ENCODE results near the gene RAE1. TPM values are rescaled to one million over a fixed set of nuclear protein-coding genes. Genes with fewer than 3 reads are reported as not detected.

Gene RAE1
- total RNA-seq, 1 experiment from 2014 or later = 34.5 TPM

DNA sequence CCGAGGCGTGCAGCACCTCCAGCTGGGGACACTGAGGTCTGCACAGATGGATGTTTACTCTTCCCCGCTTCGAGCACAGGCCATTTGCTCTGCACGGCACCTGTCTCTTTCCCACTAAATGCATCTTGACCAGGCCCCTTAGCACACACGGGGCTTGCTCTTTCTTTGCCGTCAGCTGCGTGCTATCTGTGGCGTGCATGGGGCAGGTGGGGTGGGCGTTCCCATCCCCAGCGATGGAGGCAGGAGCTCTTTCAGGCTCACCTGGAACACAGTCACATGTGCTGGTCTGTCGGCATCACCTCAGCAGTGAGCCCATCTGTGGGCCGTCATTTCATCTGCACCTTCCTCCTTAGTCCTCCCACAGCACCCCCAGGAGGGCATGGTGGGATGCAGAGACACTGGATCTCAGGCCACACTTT lies 75.2 kb downstream of the RAE1 start:
- BruUV-seq (replicated peaks) = no TSS peak
- CTCF ChIA-PET = no interaction called here

GRCh38 chr20:57426831-57427230 lies 75.8 kb downstream of the RAE1 start:
- ATAC-seq (0 out of 2 replicates have a peak, but pooled peaks have one; percentile 10), DNase-seq (ENCODE audit: low read depth, low spot score) (no peak)
- Histone ChIP-seq H3K4me1 (ENCODE audit: control insufficient read depth, insufficient read depth, low read length) (no peaks in the 10 kb centered on the region), H3K4me3 (ENCODE audit: low read depth in 2 of 2, low read length in 2 of 2) (no peak overlapping the region), H3K36me3 (ENCODE audit: control insufficient read depth, insufficient read depth, low read length) (no peaks in the 10 kb centered on the region), H3K9me3 (ENCODE audit: control insufficient read depth, insufficient read depth, low read depth, low read length) (no peaks in the 10 kb centered on the region), H3K27me3 (ENCODE audit: control insufficient read depth, insufficient read depth, low read length) (no peaks in the 10 kb centered on the region), H3K27ac (ENCODE audit: low read length) (no peak overlapping the region)
- no TSS peak for BruUV-seq (replicated peaks)
- POLR2A ChIA-PET = no interaction called here
- intact Hi-C loops (cut with micrococcal nuclease; ENCODE audit: unreplicated experiment) = no loop called here
- in situ Hi-C loops (cut with HindIII; ENCODE audit: low pct_unique_long_range_greater_than_20kb, low sequenced_read_pairs) = no loop called here
- CTCF ChIA-PET = interaction anchor here (1.1 kb wide), 1 partner anchor 45 kb away, joined by 5 read pairs; no protein-coding TSS in a partner anchor
- TF ChIP-seq POLR2AphosphoS5 (IDR thresholded peaks at IDR 0.05; ENCODE audit: low read depth, low read length) = no peak

More for the DNA sequence above, 75.2 kb downstream of the RAE1 start:
- Histone ChIP-seq H3K4me1 (ENCODE audit: control insufficient read depth, insufficient read depth, low read length) (no peaks in the 10 kb centered on the region), H3K4me3 (ENCODE audit: low read depth in 2 of 2, low read length in 2 of 2) (no peak overlapping the region), H3K9me3 (ENCODE audit: control insufficient read depth, insufficient read depth, low read depth, low read length) (no peaks in the 10 kb centered on the region), H3K27me3 (ENCODE audit: control insufficient read depth, insufficient read depth, low read length) (no peaks in the 10 kb centered on the region), H3K27ac (ENCODE audit: low read length) (no peak overlapping the region), H3K36me3 (ENCODE audit: control insufficient read depth, insufficient read depth, low read length) (no peaks in the 10 kb centered on the region)
- DNase-seq (ENCODE audit: low read depth, low spot score) (no peak), ATAC-seq (no peak)
- in situ Hi-C loops (cut with HindIII; ENCODE audit: low pct_unique_long_range_greater_than_20kb, low sequenced_read_pairs) = no loop called here
- TF ChIP-seq TCF7L2 (IDR thresholded peaks at IDR 0.05; ENCODE audit: low read depth, low read length) = no peak
- TF ChIP-seq, protein P1, sequence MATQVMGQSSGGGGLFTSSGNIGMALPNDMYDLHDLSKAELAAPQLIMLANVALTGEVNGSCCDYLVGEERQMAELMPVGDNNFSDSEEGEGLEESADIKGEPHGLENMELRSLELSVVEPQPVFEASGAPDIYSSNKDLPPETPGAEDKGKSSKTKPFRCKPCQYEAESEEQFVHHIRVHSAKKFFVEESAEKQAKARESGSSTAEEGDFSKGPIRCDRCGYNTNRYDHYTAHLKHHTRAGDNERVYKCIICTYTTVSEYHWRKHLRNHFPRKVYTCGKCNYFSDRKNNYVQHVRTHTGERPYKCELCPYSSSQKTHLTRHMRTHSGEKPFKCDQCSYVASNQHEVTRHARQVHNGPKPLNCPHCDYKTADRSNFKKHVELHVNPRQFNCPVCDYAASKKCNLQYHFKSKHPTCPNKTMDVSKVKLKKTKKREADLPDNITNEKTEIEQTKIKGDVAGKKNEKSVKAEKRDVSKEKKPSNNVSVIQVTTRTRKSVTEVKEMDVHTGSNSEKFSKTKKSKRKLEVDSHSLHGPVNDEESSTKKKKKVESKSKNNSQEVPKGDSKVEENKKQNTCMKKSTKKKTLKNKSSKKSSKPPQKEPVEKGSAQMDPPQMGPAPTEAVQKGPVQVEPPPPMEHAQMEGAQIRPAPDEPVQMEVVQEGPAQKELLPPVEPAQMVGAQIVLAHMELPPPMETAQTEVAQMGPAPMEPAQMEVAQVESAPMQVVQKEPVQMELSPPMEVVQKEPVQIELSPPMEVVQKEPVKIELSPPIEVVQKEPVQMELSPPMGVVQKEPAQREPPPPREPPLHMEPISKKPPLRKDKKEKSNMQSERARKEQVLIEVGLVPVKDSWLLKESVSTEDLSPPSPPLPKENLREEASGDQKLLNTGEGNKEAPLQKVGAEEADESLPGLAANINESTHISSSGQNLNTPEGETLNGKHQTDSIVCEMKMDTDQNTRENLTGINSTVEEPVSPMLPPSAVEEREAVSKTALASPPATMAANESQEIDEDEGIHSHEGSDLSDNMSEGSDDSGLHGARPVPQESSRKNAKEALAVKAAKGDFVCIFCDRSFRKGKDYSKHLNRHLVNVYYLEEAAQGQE (IDR thresholded peaks at IDR 0.05; ENCODE audit: insufficient read depth in 1 of 2, low read depth in 2 of 2, low read length in 1 of 2) = no peak
- no peak for TF ChIP-seq SIN3A (IDR thresholded peaks at IDR 0.05; ENCODE audit: borderline replicate concordance, insufficient read depth, low read depth, low read length)
- no peak for TF ChIP-seq CTCF (IDR thresholded peaks at IDR 0.05)
- no peak for TF ChIP-seq POLR2AphosphoS5 (IDR thresholded peaks at IDR 0.05; ENCODE audit: low read depth, low read length)
- POLR2A ChIA-PET = no interaction called here
- intact Hi-C loops (cut with micrococcal nuclease; ENCODE audit: unreplicated experiment) = no loop called here

- H3K9me3 ChIP-seq (ENCODE audit: control insufficient read depth, insufficient read depth, low read depth, low read length) = no peaks in the 10 kb centered on the region
- H3K27me3 ChIP-seq (ENCODE audit: control insufficient read depth, insufficient read depth, low read length) = no peaks in the 10 kb centered on the region
- BruUV-seq (replicated peaks) = no TSS peak
- CTCF ChIA-PET = interaction anchor here (0.6 kb wide), 1 partner anchor 1197 kb away, joined by 6 read pairs; no protein-coding TSS in a partner anchor
- H3K4me3 ChIP-seq (ENCODE audit: low read depth in 2 of 2, low read length in 2 of 2) = no peak overlapping the region
- POLR2A ChIA-PET = no interaction called here
- no peak overlapping the region for H3K27ac ChIP-seq (ENCODE audit: low read length)
- ATAC-seq = no peak
- TF ChIP-seq, protein P1 (IDR thresholded peaks at IDR 0.05; ENCODE audit: insufficient read depth in 1 of 2, low read depth in 2 of 2, low read length in 1 of 2) = no peak
- TF ChIP-seq CTCF (IDR thresholded peaks at IDR 0.05) (no peak), POLR2AphosphoS5 (IDR thresholded peaks at IDR 0.05; ENCODE audit: low read depth, low read length) (no peak), TCF7L2 (IDR thresholded peaks at IDR 0.05; ENCODE audit: low read depth, low read length) (no peak), SIN3A (IDR thresholded peaks at IDR 0.05; ENCODE audit: borderline replicate concordance, insufficient read depth, low read depth, low read length) (no peak)
- in situ Hi-C loops (cut with HindIII; ENCODE audit: low pct_unique_long_range_greater_than_20kb, low sequenced_read_pairs) (no loop called here), intact Hi-C loops (cut with micrococcal nuclease; ENCODE audit: unreplicated experiment) (no loop called here)
- H3K36me3 ChIP-seq (ENCODE audit: control insufficient read depth, insufficient read depth, low read length) = no peaks in the 10 kb centered on the region
- H3K4me1 ChIP-seq (ENCODE audit: control insufficient read depth, insufficient read depth, low read length) = no peaks in the 10 kb centered on the region
- DNase-seq (ENCODE audit: low read depth, low spot score) = no peak
Measured at GRCh38 chr20:57428324-57429158, 77.5 kb downstream of the RAE1 start.
